Measurements from ENCODE around the gene LBH.

The LBH gene

DNA sequence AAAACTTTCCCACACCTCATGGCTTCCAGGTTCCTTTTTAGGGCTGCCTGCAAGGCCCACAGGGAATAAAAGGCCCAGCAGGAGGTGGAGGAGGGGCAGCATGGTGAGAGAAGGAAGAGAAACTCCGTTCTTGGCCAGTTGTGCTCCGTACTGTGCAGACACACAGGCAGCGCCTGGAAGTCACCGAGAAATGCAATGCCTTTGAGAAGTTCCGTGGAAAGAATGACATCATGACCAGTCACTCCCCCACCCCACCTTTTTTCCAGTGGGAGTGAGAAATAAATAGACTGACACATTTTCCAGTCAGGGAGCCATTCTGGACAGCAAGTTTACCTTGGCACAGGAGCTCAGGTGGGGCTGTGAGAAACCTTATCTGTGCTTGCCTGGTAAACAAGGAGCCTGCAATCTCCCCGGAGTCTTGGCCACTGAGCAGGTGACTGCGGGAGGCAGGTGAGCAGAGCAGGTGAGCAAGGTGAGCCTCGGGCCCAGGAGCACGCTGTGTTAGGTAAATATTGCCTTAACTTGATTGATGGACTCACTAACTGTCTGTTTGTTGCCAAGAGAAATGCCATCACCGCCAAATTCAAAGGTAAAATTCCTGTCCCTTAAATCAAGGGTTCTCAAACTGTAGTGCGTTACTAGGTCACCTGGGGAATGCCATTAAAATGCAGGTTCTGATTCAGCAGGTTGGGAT is 13.5 kb upstream of the LBH start:
- no peak for DNase-seq

DNA sequence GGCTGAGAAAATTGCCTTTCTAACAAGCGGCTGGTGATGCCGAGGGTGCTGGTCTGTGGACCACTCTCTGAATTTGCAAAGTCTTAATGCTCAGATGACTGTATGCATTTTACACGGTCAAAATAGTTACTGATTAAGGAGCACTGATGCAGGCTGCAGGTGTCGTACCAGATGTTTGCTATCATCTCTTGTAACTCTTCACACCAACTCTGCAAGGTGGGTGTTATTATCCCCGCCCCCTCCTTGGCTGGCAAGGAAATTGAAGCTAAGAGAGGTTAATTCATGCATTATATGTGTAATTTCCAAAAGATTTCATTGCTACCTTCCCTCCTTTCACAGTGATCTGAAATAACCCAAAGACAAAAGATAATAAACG is 13.0 kb upstream of the LBH start:
- no peak for DNase-seq

DNA sequence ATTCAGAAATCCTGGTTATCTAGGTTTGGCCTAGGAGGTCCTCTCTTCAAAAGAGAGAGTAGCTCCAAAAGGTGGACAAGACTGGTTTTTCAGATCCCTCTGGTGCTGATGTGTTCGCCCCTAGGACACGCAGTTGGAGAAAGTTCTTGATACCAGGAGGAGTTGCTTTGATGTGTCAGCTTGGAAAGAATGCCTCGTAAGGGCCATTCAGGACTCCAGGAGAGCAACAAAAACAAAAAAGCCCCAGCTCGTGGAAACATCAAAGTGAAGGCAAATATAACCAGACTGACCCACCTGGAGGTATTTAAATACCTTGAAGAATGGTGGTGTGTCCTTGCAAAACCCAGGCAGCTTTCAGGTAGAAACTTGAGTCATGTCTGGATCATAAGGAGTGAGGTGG is 12.5 kb upstream of the LBH start:
- DNase-seq, result no peak

DNA sequence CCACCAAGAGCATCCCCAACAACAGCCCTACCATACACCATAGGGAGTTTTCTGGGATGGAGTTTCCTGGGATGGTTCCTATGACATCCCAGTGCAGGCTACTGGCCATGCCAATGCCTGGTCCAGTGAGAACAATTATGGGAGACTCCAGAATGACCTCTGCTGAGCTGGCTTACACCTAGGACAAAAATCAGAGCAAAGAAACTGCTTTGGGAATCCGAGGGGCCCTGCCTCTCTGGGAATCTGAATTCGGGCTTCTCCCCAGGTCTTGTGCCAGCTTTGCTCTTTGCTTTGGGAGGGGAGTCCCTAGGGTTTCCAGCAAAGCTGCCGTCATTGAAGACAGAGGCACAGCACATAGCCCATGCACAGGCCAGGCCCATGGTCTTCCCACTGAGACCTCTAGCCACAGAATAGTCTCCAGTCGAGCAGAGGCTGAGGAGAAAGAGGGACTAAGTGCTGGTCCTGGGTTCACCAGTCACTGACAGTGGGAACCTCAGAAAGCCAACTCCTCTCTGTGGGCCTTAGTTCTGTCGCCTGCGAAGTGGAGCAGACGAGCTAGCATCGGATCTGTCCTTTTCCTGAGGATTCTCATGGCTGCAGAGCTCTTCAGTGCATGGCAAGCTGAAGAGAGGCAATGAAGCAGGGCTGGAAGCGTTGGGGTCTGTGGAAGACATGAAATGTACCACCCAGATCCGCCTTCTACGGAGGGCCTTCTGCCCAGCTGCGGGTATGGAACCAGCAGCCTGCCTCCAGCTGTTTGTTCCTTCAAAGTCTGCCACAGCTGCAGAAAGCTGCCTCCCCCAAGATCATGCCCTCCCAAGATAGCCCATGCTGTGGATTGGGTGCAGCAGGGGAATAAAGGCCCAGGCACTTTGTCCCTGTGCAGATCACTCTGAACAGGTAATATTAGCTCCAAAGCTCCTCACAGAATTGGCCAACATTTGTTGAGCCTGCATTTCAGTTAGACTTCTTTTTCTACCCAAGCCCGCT is 11.2 kb upstream of the LBH start:
- DNase-seq, result no peak

DNA sequence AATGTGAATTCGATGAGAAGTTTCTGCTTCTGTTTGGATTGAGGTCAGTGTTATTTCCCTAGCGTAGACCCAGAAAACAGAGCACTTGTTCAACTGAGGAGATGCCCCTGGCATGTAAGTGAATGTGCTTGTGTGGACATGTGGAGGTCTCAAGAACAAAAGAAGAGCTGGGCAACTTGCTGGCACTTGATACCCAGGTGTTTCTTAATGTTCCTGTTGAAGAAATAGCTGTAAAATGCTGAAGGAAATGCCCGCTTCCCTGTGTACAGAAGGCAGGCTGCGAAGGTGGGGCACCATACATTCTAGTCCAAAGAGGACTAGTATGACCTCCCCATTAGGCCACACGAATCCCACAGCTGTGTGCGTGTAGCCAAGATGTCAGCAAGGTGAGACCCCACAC is 9.8 kb upstream of the LBH start:
- DNase-seq, result no peak

DNA sequence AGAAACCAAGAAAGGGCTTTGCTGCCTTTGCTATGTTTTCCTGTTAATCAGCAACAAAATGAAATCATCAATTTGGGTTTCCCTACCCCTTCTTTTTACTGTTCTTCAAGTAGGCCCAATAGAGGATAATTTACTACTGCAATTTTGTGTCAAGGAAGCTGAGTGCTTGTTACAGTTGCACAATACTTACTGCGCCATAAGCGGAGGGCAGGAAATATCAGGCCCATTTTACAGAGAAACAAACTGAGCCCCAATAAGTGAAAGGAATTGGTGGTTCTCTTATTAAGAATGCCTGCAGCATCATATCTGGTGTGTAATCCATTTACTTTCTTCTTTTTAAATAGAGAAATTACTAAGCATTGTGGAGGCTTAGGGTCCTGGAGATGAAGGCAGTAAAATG is 9.3 kb upstream of the LBH start:
- DNase-seq, result no peak

DNA sequence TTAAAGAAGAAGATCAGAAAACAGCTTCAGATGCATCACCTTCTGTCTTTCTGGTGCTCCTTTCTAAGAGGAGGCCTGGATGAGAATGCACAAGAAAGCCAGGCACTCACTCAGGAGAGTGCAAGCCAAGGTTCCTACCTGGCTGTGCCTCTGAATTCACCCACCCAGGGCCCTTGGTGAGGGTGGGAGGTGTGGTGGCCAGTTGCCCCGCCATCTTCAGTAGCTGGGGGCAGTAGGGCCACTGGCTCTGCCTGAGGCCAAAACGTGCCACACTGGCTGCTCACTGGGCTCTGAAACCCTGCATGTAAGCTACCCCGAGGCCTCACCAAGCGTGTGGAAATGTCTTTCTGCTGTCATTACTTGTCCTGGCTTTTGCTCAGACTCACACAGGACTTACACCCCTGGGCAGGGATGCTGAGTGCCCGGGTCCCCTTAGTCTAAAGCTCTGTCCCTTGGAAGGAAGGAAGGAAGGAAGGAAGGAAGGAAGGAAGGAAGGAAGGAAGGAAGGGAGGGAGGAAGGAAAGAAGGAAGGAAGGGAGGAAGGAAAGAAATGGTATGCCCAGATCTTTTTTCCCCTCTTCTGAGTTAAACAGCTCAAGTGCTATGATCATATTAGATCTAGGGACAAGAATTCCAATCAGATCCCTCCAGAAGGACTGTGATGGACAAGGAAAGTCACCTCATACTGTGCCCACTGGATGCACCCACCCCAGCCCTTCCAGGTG is 8.5 kb upstream of the LBH start:
- no peak for DNase-seq

DNA sequence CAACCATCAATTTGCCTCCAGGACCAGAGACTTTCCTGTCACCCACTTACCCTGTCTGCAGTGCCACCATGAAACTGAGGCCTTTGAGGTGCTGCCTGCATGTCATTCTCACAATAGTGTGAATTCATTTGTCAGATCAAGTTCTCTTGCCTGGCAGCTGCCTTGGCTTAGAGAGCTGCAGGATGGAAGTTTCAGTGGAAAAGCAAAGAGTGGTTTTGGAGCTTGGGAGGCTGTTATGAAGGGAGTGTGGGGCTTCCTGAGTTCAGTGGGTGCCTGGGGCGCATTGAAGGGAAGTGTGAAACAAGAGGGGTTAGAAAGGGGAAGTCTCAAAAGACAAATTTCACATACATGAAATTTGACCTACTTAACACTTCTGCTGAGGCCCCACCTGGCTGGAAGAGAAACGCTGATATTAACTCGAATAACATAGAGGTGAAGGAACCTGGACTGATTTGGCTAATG is 7.9 kb upstream of the LBH start:
- no peak for DNase-seq

DNA sequence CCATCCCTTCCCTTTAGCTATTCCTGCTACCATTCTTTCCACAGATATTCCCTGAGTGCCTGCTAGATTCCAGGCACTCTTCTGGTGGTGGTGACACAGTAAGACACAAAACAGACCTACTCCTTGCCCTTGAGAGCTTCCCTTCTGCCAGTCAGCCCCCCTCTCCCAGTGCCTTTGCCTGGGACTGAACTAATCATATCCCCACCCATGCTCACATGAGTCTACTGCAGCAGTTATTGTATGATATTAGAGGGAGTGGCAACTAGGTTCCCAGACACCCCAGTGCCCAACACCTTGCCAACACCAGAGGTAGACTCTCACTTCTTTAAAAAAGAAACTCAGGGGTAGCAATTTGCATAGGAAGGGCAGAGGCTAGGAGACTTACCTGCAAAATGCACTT is 7.2 kb upstream of the LBH start:
- DNase-seq, result no peak

DNA sequence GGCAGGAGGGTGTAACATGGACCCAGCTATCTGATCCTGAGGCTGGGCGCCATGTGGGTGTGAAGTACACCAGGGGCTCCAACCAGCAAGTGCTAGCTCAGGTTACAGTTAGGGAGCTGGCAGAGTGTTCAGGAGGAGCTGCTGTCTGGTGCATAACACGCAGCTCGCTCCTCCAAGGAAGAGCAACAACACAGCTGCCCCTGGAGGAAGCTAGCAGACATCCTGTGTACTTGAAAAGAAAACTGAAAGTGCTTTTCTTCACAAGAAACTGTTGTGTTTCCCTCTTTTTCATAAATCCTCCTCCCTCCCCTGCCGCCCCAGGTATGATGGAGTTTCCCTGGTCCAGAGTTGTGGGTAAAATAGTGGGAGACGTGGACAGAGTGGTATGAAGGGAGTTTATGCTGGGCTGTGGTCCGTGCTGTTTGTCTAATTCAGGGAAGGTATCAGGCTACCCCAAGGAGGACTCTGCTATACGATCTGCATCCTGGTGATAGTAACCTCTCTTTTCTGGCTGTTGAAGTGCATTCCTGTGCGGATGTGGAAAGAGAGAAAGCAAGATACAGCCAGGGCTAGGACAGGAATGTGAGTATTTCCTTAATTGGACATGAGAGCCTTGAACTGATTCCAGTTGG is 6.1 kb upstream of the LBH start:
- no peak for DNase-seq

DNA sequence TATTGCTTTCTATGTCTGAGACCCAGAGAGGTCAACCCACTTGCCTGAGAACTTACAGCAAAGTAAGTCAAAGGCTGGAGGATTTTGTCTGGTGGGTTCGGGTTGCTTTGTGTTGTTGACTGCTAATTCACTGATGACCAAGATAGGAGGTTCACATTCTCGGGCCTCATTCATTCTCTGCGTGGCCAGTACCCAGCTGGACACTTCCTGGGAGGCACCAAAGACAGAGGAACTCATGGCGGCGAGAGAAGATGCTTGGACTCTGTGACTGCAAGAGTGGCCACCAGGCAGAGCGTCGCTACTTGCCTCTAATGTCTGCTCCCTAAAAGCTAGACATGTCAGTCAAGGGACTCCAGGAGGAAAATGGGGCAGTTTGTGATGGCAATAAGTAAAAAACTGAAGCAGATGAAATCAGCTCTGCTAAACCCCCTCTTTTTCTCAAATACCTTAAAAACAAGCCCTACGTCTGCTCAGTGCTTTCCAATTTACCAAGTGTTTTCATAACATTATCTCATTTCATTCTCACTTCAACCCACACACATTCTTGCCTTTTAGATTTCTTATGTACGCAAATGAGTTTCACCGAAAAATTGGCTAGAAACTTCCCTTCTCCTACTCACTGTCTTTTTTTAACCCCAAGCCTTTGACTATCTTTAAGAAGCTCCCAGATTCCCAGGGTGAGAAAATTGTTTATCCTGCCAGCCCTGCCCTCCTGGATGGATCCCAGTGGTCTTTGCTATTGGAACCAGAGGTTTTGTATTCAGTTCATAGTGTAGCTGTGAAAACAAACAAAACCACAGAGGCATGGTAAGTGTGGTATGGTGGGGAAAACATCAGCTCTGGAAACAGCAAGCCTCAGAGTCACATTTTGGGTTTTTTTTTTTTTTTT is 4.9 kb upstream of the LBH start:
- DNase-seq, result no peak

DNA sequence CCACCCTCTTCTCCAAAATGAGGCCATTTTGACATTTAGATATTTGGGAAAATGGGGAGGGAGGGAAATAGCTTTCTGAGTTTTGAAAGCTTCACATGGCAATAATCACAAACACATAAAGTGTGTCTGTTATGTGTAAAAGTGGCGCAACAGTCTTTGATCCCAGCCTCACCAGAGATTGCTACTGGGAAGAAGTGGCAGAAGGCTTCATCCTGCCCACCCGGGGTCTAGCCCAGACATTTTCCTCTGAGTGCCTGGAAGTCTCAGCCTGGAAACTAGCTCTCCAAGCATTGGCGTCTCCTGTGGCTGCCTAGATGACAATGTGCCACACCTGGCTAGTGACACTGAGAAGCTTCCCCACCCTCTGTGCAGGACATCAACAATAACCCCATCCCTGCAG is 1.7 kb upstream of the LBH start:
- no peak for DNase-seq

DNA sequence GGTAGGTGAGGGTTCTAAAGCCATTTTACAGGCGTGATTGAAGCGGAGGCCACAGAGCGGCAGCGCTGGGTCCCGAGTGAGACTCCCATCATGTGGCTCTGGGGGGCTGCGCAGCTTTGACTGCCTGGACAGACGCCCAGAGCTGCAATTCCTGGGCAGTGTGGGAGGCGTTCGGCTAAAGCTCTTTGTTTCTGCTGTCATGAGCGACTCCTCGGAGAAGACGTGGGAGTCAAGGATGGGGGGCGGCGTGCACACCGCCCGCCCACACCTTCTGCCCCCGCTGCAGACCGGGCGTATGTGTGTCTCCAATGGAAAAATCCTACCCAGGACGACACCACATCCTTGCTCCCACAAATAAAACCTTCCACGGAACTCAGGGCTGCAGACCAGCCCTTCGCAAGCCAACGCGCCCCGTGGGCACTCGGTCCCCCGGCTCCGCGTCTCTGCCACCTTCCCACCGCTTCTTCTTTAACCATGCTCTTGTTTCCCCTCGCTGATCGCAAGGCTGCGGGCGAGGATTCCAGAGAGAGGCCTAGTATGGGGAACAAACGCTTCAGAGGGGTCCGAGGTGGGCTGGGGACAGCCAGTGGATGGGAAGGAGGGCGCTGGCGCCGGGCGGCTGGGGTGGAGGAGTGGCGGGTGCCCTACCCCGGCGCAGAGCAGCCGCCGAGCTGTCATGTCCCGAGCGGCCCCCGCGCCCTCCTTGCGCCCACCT is 680 bp upstream of the LBH start:
- peak; percentile 74 for DNase-seq

DNA sequence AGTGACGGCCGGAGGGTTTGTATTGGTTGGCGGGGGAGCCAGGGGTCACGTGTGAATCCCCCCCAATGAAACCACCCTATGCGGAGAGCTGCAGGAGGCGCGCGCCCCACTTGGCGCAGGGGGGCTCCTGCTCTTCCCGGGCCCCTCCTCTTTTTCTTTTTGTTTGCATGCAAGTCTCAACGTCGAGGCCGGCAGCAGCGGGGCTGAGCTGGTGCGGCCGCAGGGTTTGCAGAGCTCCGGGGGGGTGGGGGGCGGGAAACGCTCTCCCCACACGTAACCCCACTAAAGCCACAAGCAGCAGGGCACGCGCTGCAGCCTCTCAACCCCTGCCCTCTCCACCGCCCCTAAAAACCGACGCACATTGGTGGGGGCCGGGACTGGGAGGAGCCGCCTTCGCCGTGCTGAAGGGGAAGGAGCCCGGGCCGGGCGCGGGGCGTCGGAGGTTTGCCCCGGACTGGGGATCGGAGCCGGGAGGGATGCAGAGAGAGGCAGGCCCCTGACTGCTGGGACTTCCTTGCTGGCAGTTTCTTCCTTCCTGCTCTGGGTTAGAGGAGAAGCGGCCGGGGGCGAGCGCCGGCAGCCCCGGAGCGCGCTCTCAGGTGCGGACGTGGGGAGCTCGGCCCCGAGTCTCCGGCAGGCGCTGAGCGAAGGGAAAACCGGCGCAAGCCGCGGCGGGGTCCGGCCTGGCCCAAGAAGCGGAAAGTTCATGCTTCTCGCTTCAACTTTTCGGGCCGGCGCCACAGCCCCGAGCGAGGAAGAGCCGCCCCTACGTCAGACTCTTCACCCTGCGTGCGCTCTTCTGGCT is 864 bp downstream of the LBH start:
- peak; percentile 56 for DNase-seq

DNA sequence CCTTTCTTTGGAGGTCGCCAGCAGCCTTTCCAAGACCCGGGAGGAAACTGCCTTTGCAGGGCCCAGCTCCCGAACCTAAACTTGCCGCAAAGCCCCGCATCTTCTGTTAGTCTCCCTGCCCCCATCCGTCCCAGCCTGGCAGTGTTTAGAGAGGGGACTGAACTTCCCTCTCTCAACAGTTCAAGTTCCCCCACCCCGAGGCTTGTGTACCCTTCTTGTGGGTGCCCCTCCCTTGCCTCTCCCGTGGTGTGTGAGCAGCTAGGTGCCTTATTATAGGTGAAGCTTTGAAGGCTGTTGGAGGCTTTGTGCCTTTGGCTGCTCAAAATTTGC is 1.4 kb downstream of the LBH start:
- DNase-seq, result no peak

DNA sequence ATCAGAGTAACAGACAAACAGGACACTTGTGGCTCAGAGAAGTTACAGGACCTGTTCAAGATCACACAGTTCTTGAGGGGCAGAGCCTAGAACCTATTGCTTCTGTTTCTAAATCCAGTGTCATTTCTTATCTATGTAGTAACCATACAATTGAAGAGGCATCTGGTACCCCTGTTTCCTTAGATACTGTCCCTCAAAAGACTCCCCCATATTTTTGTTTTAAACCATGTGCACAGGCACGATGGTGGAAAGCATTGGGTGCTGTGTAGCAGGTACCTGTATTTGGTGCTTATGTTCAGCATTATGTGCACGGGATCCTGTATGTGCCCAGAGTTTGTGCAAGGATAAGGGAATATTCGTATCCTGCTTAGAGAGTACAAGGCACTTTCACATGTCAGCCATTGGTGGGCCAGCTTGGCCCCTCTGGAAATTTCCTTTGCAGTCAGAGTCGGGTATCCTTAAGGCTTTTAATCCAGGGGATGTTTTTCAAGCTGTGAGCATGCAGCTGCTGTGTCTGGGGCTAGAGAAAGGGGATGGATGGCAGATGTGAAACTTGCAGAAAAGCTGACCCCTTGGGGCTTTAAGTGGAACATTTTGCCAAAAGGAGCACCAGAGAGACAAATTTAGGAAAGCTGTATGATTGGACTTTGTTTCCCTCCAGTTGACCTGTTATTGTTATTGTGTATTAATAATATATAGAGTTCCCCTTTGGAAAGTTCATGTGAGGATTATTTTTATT is 2.1 kb downstream of the LBH start:
- peak; percentile 75 for DNase-seq

DNA sequence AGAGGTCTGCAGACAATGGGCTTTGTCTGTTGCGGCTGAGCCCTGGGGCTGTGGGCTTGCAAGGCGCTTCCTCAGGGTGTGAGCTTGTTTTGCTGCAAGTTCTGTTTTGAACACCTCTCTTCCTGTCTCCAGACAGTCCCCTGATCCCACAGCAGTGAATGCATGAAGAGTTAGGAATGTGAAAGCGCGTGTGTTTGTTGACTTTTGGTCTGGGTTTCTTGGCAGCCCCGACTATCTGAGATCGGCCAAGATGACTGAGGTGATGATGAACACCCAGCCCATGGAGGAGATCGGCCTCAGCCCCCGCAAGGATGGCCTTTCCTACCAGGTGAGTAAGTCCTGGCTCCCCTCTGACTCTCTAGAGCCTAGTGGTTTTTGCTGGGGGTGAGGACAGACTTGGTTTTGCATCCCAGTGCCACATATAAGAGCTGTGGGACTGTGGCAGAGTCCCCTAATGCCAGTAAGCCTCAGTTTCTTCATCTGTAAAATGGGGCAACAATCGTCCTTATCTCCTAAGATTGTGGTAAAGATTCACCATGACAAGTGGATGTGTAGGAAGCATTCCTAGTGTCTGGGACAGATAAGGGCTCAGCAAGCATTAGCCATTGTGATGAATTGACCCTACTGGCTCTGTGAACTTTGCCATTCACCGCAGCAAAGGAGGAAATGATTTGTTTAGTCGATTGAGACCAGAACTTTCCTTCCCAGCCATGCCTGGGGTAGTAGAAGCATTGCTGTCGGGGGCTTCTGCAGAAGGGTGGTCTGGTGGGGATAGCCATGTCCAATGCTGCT is 3.0 kb downstream of the LBH start:
- no peak for DNase-seq

DNA sequence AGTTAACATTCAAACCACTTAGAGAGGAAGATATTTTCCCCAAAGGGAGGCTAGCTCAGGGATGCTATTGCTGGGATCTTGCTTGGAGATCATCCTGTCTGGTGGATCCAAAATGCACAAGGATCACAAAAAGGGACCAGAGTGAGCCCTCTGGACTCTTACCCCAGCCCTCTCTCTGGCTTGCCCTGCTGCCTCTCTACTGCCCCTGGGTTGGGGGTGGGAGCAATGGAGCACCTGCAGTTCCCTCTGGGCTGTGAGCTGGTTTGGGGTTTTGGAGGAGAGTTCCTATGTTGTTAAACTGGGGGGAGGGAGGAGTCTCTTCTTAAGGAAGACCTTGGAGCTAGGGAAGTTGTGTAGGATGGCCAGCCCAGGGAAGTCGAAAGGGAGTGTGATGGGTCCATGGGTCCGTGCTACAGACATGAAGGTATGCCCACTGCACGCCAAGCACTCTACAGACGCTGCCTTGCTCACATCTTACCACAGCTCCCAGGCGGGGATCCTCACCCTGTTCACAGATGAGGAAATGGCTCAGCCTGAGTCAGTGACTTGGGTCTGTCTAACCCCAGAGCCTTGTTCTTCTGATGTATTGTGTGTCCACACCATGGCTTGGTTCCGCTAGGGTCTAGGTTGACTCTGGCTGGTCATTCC is 3.8 kb downstream of the LBH start:
- no peak for DNase-seq
